ENCODE results near the gene IGSF6. TPM values are rescaled to one million over a fixed set of nuclear protein-coding genes. Genes with fewer than 3 reads are reported as not detected.

Gene IGSF6
- total RNA-seq, 1 donor from 2014 or later, result not detected

DNA sequence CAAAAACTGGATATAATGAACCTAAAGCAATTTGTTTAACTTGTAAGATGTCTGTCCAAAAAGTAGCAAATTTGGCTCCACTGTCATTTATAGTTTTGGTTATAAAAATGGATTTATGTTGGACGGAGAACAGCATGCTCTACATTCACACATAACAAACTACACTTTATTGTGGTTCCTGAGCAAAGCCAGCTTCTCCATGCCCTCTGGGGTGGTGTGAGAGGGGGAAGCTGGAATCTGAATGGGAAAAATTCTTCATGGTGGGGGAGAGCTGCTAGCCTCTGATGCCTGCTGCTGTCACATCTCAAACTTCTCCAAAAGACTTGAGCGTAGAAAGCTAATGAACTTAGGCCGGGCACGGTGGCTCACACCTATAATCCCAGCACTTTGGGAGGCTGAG lies 62.9 kb downstream of the IGSF6 start:
- H3K27ac Mint-ChIP-seq (ENCODE audit: unreplicated experiment), result no peak overlapping the region
- TF ChIP-seq, protein P1, sequence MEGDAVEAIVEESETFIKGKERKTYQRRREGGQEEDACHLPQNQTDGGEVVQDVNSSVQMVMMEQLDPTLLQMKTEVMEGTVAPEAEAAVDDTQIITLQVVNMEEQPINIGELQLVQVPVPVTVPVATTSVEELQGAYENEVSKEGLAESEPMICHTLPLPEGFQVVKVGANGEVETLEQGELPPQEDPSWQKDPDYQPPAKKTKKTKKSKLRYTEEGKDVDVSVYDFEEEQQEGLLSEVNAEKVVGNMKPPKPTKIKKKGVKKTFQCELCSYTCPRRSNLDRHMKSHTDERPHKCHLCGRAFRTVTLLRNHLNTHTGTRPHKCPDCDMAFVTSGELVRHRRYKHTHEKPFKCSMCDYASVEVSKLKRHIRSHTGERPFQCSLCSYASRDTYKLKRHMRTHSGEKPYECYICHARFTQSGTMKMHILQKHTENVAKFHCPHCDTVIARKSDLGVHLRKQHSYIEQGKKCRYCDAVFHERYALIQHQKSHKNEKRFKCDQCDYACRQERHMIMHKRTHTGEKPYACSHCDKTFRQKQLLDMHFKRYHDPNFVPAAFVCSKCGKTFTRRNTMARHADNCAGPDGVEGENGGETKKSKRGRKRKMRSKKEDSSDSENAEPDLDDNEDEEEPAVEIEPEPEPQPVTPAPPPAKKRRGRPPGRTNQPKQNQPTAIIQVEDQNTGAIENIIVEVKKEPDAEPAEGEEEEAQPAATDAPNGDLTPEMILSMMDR (IDR thresholded peaks at IDR 0.05), result no peak
- H3K4me3 Mint-ChIP-seq (ENCODE audit: unreplicated experiment), result no peak overlapping the region
- peaks cover 3% of the 10 kb centered on the region for H3K27me3 Mint-ChIP-seq (ENCODE audit: unreplicated experiment)
- no peaks in the 10 kb centered on the region for H3K36me3 Mint-ChIP-seq (ENCODE audit: unreplicated experiment)
- no peaks in the 10 kb centered on the region for H3K9me3 Mint-ChIP-seq (ENCODE audit: unreplicated experiment)
- no peak for DNase-seq (ENCODE audit: extremely low spot score, unreplicated experiment)
- H3K4me1 Mint-ChIP-seq (ENCODE audit: unreplicated experiment), result peaks cover 2% of the 10 kb centered on the region

Other genes with a start within 250 kb of the IGSF6 start
- gene METTL9, start 53.0 kb downstream of the IGSF6 start, total RNA-seq, result 91.9 and 94.4 TPM in 2 replicates
- gene OTOA, start 11.4 kb upstream of the IGSF6 start, total RNA-seq, result 0.08 TPM in 1 of 2 replicates, not detected in the other
- gene NPIPB4, start 205.1 kb upstream of the IGSF6 start, total RNA-seq, result 153 and 163 TPM in 2 replicates